K562 (cell line): ENCODE results near the gene HPCAL1. TPM values are rescaled to one million over a fixed set of nuclear protein-coding genes. Genes with fewer than 3 reads are reported as not detected.

ENCODE experiments used
- CTBP1 ChIP-seq: fragments of 450-650 bp; IDR thresholded peaks from 2 replicates; pipeline ENCODE4 v1.6.1; 2016; ENCODE audit warnings: borderline replicate concordance
- GATAD2B ChIP-seq: fragments of 450-650 bp; IDR thresholded peaks from 2 replicates; pipeline ENCODE4 v1.6.1; 2017; ENCODE audit warnings: mild to moderate bottlenecking, borderline replicate concordance
- HNRNPK ChIP-seq: fragments of 200-400 bp; formaldehyde crosslinking; IDR thresholded peaks from one replicate; pipeline ENCODE4 v1.6.1; 2018; ENCODE audit warnings: mild to moderate bottlenecking, low read depth, low read length; ENCODE audit not compliant: poor library complexity, severe bottlenecking
- HNRNPL ChIP-seq: fragments of 200-400 bp; formaldehyde crosslinking; IDR thresholded peaks from 2 replicates; pipeline ENCODE4 v1.6.1; 2017; ENCODE audit warnings: low read depth, mild to moderate bottlenecking, low read length
- NFIC ChIP-seq: fragments of 450-650 bp; IDR thresholded peaks from 2 replicates; pipeline ENCODE4 v1.6.1; 2017; ENCODE audit warnings: mild to moderate bottlenecking, inconsistent platforms
- NONO ChIP-seq, 2 experiments: fragments of 200-400 bp in 1 of 2; fragments of 450-650 bp in 1 of 2; formaldehyde crosslinking in 1 of 2; IDR thresholded peaks; 2 replicates each; pipeline ENCODE4 v1.6.1; 2017; ENCODE audit warnings: low read depth in 2 of 2, mild to moderate bottlenecking in 2 of 2, moderate library complexity in 2 of 2, low read length in 1 of 2
- NRF1 ChIP-seq, 2 experiments: fragments of 450-650 bp; IDR thresholded peaks in 1 of 2; conservative IDR thresholded peaks in 1 of 2; 2 replicates each; pipeline ENCODE4 v1.6.1; 2014; ENCODE audit warnings: mild to moderate bottlenecking in 2 of 2
- SMC3 ChIP-seq: conservative IDR thresholded peaks from 2 replicates; pipeline ENCODE4 v1.6.1; 2011; ENCODE audit warnings: low read depth, low read length, improper control_type of control experiment; ENCODE audit not compliant: insufficient read depth
- ZNF263 ChIP-seq: sonication (generic); formaldehyde crosslinking; IDR thresholded peaks from 2 replicates; pipeline ENCODE4 v1.8.0; 2022; ENCODE audit warnings: mild to moderate bottlenecking, missing genetic modification reagents, borderline replicate concordance
- polyA plus RNA-seq, 8 experiments: library from polyadenylated mRNA; depleted of rRNA in 4 of 8; stranded (reverse) in 5 of 8; unstranded in 3 of 8; fragments of >200 nt; fragmentation: Nextera tagmentation in 2 of 8; fragmentation: Illumina TruSeq in 1 of 8; extraction: Ambion mirVana in 2 of 8; extraction: Trizol in 1 of 8; gene quantifications; 2 replicates each; pipeline versions ENCODE4 v1.2.1 to v1.2.3, GENCODE V29; 2011 to 2014; ENCODE audit warnings: inconsistent platforms in 1 of 8, missing spikeins in 1 of 8
- total RNA-seq, 7 experiments: library from RNA; depleted of rRNA in 6 of 7; stranded (reverse); fragments of >200 nt in 6 of 7; fragmentation: Illumina TruSeq in 2 of 7; extraction: Trizol in 2 of 7; gene quantifications; 2 replicates each; pipeline versions ENCODE4 v1.2.1 to v1.2.3, GENCODE V29; 2011 to 2021; ENCODE audit warnings: low replicate concordance in 1 of 7
- TF ChIP-seq, protein P1 (sequence below): fragments of 200-800 bp; sonication (Bioruptor generic); IDR thresholded peaks from 2 replicates; pipeline ENCODE4 v1.6.1; 2017; ENCODE audit warnings: missing genetic modification characterization, missing compliant biosample characterization
- TF ChIP-seq, protein P2 (sequence below): fragments of 450-650 bp; formaldehyde crosslinking; IDR thresholded peaks from 2 replicates; pipeline ENCODE4 v1.4.0; 2020; ENCODE audit warnings: mild to moderate bottlenecking, moderate library complexity
- TF ChIP-seq, protein P3 (sequence below), 2 experiments: fragments of 450-650 bp; formaldehyde crosslinking in 1 of 2; IDR thresholded peaks; 2 replicates each; pipeline versions ENCODE4 v1.4.0 to v1.6.1; 2014 to 2020; ENCODE audit warnings: mild to moderate bottlenecking in 2 of 2, borderline replicate concordance in 1 of 2, low read depth in 1 of 2
- TF ChIP-seq, protein P4 (sequence below), 2 experiments: IDR thresholded peaks; 2 replicates each; pipeline ENCODE4 v1.6.1; 2011; ENCODE audit warnings: borderline replicate concordance in 1 of 2, control low read depth in 1 of 2, low read depth in 1 of 2, low read length in 1 of 2, mild to moderate bottlenecking in 1 of 2, mixed read lengths in 1 of 2, moderate library complexity in 1 of 2; ENCODE audit not compliant: insufficient read depth in 1 of 2, insufficient read length in 1 of 2, poor library complexity in 1 of 2, severe bottlenecking in 1 of 2; ENCODE audit errors: extremely low read depth in 1 of 2

Gene HPCAL1
- total and polyA plus RNA-seq, 9 of the 15 experiments (the other 6 are each of a cell fraction or from before 2014, with no cell fraction given): 2.7 to 65.5 (median 23.9) TPM

DNA sequence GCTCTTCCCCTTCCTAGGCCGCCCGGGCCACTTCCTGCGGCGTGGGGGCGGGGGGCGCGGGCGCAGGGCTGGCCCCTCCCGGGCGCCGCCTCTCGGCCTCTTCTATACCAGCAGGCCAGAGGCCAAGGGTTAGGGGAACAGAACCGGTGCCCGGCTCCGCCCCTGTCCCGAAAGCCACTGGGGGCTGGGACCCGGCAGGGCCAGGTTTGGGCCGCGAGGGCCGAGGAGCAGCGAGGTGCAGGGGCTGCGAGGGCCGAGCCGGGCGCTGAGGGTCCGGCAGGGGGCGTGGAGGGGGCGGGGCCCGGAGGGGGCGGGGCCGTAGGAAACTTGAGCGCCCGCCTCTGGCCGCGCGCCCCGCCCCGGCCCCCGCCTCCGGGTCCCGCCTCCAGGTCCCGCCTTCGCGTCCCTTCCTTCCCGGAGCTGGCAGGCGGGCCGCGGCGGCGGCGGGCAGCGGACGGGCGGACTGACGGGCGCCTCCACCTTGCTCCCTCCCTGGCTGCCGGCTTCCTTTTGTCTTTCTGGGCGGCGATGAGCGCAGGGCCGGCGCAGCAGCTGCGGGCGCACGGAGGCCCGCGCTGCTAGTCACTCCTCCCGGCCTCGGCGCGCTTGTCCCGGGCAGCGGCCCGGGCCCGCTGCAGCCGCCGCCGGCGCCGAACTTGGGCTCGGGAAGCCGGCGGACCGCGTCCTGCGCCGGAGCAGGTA, at the start of gene HPCAL1 (continued):
- TF ChIP-seq, protein P1, sequence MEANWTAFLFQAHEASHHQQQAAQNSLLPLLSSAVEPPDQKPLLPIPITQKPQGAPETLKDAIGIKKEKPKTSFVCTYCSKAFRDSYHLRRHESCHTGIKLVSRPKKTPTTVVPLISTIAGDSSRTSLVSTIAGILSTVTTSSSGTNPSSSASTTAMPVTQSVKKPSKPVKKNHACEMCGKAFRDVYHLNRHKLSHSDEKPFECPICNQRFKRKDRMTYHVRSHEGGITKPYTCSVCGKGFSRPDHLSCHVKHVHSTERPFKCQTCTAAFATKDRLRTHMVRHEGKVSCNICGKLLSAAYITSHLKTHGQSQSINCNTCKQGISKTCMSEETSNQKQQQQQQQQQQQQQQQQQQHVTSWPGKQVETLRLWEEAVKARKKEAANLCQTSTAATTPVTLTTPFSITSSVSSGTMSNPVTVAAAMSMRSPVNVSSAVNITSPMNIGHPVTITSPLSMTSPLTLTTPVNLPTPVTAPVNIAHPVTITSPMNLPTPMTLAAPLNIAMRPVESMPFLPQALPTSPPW (CRISPR knock-in tag): peak; percentile 97
- peak; percentile 55; the same call in 1 of the 2 replicates for TF ChIP-seq HNRNPL
- TF ChIP-seq, protein P2, sequence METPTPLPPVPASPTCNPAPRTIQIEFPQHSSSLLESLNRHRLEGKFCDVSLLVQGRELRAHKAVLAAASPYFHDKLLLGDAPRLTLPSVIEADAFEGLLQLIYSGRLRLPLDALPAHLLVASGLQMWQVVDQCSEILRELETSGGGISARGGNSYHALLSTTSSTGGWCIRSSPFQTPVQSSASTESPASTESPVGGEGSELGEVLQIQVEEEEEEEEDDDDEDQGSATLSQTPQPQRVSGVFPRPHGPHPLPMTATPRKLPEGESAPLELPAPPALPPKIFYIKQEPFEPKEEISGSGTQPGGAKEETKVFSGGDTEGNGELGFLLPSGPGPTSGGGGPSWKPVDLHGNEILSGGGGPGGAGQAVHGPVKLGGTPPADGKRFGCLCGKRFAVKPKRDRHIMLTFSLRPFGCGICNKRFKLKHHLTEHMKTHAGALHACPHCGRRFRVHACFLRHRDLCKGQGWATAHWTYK (CRISPR knock-in tag): peak; percentile 50; the same call in 1 of the 2 replicates
- TF ChIP-seq, protein P3, sequence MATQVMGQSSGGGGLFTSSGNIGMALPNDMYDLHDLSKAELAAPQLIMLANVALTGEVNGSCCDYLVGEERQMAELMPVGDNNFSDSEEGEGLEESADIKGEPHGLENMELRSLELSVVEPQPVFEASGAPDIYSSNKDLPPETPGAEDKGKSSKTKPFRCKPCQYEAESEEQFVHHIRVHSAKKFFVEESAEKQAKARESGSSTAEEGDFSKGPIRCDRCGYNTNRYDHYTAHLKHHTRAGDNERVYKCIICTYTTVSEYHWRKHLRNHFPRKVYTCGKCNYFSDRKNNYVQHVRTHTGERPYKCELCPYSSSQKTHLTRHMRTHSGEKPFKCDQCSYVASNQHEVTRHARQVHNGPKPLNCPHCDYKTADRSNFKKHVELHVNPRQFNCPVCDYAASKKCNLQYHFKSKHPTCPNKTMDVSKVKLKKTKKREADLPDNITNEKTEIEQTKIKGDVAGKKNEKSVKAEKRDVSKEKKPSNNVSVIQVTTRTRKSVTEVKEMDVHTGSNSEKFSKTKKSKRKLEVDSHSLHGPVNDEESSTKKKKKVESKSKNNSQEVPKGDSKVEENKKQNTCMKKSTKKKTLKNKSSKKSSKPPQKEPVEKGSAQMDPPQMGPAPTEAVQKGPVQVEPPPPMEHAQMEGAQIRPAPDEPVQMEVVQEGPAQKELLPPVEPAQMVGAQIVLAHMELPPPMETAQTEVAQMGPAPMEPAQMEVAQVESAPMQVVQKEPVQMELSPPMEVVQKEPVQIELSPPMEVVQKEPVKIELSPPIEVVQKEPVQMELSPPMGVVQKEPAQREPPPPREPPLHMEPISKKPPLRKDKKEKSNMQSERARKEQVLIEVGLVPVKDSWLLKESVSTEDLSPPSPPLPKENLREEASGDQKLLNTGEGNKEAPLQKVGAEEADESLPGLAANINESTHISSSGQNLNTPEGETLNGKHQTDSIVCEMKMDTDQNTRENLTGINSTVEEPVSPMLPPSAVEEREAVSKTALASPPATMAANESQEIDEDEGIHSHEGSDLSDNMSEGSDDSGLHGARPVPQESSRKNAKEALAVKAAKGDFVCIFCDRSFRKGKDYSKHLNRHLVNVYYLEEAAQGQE (IDR thresholded peaks at IDR 0.05; ENCODE audit: borderline replicate concordance): peak; percentile 53; the same call in 1 of the 2 replicates
- TF ChIP-seq, protein P3 (CRISPR knock-in tag; IDR thresholded peaks at IDR 0.05; ENCODE audit: low read depth): no peak
- peak; percentile 54 for TF ChIP-seq HNRNPK
- TF ChIP-seq NRF1 (conservative IDR thresholded peaks at IDR 0.05 in 1 of 2, IDR thresholded peaks at IDR 0.05 in 1 of 2): peak in 1 of 2 experiments; percentile 40; a peak in 2 of 4 replicates
- 0 out of 2 replicates have a peak, but pooled peaks have one; percentile 12 for TF ChIP-seq NFIC
- TF ChIP-seq GATAD2B: peak; percentile 56
- TF ChIP-seq CTBP1: peak; percentile 73
- TF ChIP-seq NONO (IDR thresholded peaks at IDR 0.05; ENCODE audit: low read depth in 2 of 2, low read length in 1 of 2): peak in 1 of 2 experiments; percentile 52; a peak in 1 of 4 replicates
- no peak for TF ChIP-seq ZNF263
- TF ChIP-seq SMC3: peak; percentile 53
- TF ChIP-seq, protein P4, sequence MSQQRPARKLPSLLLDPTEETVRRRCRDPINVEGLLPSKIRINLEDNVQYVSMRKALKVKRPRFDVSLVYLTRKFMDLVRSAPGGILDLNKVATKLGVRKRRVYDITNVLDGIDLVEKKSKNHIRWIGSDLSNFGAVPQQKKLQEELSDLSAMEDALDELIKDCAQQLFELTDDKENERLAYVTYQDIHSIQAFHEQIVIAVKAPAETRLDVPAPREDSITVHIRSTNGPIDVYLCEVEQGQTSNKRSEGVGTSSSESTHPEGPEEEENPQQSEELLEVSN (IDR thresholded peaks at IDR 0.05; ENCODE audit: borderline replicate concordance in 1 of 2, extremely low read depth in 1 of 2, insufficient read depth in 1 of 2, insufficient read length in 1 of 2, low read depth in 1 of 2, low read length in 1 of 2, poor library complexity in 1 of 2, severe bottlenecking in 1 of 2): peak in 1 of 2 experiments; percentile 76
